Measurements from ENCODE around the gene RBM22. TPM values are rescaled to one million over a fixed set of nuclear protein-coding genes. Genes with fewer than 3 reads are reported as not detected.

RBM22 gene
- total RNA-seq, 6 donors from 2014 or later, result 22.6 to 46.7 (median 37.6) TPM

DNA sequence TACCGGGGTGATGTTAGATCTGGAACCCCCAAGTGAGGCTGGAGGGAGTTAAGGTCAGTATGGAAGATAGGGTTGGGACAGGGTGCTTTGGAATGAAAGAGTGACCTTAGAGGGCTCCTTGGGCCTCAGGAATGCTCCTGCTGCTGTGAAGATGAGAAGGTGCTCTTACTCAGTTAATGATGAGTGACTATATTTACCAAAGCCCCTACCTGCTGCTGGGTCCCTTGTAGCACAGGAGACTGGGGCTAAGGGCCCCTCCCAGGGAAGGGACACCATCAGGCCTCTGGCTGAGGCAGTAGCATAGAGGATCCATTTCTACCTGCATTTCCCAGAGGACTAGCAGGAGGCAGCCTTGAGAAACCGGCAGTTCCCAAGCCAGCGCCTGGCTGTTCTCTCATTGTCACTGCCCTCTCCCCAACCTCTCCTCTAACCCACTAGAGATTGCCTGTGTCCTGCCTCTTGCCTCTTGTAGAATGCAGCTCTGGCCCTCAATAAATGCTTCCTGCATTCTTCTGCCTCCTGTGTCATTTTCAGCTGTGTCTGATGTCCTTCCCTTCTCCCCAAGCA, 42.1 kb downstream of the RBM22 start:
- no peak for TF ChIP-seq POLR2A (IDR thresholded peaks at IDR 0.05)
- no peak for TF ChIP-seq POLR2AphosphoS5 (IDR thresholded peaks at IDR 0.05)
- no peak for TF ChIP-seq EP300 (IDR thresholded peaks at IDR 0.05)
- TF ChIP-seq, protein P1, sequence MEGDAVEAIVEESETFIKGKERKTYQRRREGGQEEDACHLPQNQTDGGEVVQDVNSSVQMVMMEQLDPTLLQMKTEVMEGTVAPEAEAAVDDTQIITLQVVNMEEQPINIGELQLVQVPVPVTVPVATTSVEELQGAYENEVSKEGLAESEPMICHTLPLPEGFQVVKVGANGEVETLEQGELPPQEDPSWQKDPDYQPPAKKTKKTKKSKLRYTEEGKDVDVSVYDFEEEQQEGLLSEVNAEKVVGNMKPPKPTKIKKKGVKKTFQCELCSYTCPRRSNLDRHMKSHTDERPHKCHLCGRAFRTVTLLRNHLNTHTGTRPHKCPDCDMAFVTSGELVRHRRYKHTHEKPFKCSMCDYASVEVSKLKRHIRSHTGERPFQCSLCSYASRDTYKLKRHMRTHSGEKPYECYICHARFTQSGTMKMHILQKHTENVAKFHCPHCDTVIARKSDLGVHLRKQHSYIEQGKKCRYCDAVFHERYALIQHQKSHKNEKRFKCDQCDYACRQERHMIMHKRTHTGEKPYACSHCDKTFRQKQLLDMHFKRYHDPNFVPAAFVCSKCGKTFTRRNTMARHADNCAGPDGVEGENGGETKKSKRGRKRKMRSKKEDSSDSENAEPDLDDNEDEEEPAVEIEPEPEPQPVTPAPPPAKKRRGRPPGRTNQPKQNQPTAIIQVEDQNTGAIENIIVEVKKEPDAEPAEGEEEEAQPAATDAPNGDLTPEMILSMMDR (IDR thresholded peaks at IDR 0.05), result no peak
- H3K27ac ChIP-seq, result peak overlapping the region in 3 of 4 donors; percentile 22 to 82 (median 64)
- DNase-seq, result no peak
- ATAC-seq (ENCODE audit: low FRiP score in 2 of 2), result no peak
- no peak overlapping the region for H3K4me3 ChIP-seq
- 49 to 69% methylated on average over 3 of the region's 3 CpGs for WGBS, 2 donors
- no peaks in the 10 kb centered on the region for H3K36me3 ChIP-seq
- peaks cover 15 to 33% (median 21%) of the 10 kb centered on the region in 4 donors for H3K4me1 ChIP-seq
- no peaks in the 10 kb centered on the region for H3K9me3 ChIP-seq
- H3K27me3 ChIP-seq, result no peaks in the 10 kb centered on the region

DNA sequence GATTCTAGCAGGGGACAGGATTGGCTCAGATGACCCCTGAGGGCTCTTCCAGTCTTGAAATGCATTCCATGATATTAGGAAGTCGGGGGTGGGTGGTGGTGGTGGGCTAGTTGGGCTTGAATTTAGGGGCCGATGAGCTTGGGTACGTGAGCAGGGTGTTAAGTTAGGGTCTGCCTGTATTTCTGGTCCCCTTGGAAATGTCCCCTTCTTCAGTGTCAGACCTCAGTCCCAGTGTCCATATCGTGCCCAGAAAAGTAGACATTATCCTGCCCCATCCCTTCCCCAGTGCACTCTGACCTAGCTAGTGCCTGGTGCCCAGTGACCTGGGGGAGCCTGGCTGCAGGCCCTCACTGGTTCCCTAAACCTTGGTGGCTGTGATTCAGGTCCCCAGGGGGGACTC, 42.7 kb downstream of the RBM22 start:
- no peak for TF ChIP-seq POLR2A (IDR thresholded peaks at IDR 0.05)
- TF ChIP-seq, protein P1 (IDR thresholded peaks at IDR 0.05), result no peak
- TF ChIP-seq POLR2AphosphoS5 (IDR thresholded peaks at IDR 0.05), result no peak
- TF ChIP-seq EP300 (IDR thresholded peaks at IDR 0.05), result no peak
- DNase-seq (no peak), ATAC-seq (ENCODE audit: low FRiP score in 2 of 2) (no peak)
- Histone ChIP-seq H3K4me3 (no peak overlapping the region), H3K27me3 (no peaks in the 10 kb centered on the region), H3K4me1 (peaks cover 15 to 35% (median 21%) of the 10 kb centered on the region in 4 donors), H3K36me3 (peaks cover 0 to 3% (median 0%) of the 10 kb centered on the region in 4 donors), H3K9me3 (no peaks in the 10 kb centered on the region), H3K27ac (peak overlapping the region in 3 of 4 donors; percentile 22 to 82 (median 71))
- 87 to 96% methylated on average over 4 of the region's 4 CpGs for WGBS, 2 donors

DNA sequence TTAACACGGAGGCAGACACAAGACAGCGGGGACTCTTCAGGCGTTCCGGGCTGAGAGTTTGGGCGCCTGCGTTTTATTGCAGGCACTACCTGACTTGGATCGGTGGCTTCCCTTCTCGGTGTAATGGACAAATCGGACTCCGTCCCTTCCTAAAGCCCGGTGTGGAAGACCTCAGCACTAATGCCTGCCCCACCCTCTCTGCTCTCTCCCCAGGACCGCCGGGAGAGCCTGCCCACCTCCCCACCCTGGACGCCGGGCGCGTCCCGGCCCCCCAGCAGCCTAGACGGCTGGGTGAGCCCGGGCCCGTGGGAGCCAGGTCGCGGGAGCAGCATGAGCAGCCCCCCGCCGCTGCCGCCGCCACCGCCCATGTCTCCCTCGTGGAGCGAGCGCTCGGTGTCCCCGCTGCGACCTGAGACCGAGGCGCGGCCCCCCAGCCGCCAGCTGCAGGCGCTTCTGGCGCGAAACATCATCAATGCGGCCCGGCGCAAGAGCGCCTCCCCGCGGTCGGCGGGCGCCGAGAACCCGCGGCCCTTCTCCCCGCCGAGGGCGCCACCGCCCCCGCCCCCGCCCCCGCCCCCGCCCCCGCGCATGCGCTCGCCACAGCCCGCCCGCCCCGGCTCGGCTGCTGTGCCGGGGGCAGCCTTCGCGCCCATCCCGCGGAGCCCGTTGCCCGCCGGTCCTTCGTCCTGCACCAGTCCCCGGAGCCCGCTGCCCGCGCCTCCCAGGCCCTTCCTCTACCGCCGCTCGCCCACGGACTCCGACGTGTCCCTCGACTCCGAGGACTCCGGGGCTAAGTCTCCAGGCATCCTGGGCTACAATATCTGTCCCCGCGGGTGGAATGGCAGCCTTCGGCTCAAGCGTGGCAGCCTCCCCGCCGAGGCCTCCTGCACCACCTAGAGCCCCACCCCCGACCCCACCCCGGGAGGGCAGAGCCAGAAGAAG, 44.4 kb downstream of the RBM22 start:
- Histone ChIP-seq H3K36me3 (peaks cover 0 to 15% (median 2%) of the 10 kb centered on the region in 4 donors), H3K4me3 (peak overlapping the region; percentile 12 to 58 (median 49)), H3K27me3 (no peaks in the 10 kb centered on the region), H3K9me3 (no peaks in the 10 kb centered on the region), H3K27ac (peak overlapping the region; percentile 53 to 82 (median 76)), H3K4me1 (peaks cover 15 to 42% (median 21%) of the 10 kb centered on the region in 4 donors)
- ATAC-seq (ENCODE audit: low FRiP score in 2 of 2) (peak; percentile 48 to 83), DNase-seq (peak; percentile 79 to 97)
- WGBS, 2 donors, result 11 to 17% methylated on average over 17 to 19 of the region's 99 CpGs
- TF ChIP-seq POLR2AphosphoS5 (IDR thresholded peaks at IDR 0.05) (peak in 1 of 2 donors; percentile 5), POLR2A (IDR thresholded peaks at IDR 0.05) (no peak)
- TF ChIP-seq, protein P1 (IDR thresholded peaks at IDR 0.05), result peak; percentile 76 to 92 (median 84)

DNA sequence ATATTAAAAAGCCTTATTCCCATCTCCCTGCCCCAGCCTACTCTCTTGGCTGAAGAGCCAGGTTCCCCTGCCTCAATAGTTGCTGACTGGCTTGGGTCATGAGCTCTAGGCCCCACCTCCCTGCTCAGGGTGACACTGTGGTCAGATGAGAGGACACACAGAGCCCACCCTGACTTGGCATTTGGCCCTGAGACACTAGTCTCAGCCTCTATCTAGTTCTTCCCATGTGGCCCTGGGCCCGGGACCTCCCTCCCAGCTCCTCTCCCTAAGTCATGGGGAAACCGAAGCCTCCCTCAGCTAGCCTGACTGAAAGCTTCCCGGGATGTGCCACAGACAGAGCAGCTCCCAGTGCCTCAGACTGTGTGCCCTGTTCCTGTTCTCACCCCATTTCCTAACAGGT, 45.6 kb downstream of the RBM22 start:
- ATAC-seq (ENCODE audit: low FRiP score in 2 of 2), result no peak
- Histone ChIP-seq H3K27ac (peak overlapping the region in 2 of 4 donors; percentile 2 to 64), H3K27me3 (no peaks in the 10 kb centered on the region)

More for the DNA sequence above, 45.6 kb downstream of the RBM22 start:
- no peaks in the 10 kb centered on the region for H3K9me3 ChIP-seq
- no peak for DNase-seq
- H3K4me1 ChIP-seq, result peaks cover 11 to 38% (median 16%) of the 10 kb centered on the region in 4 donors
- 77 to 83% methylated on average over 3 of the region's 3 CpGs for WGBS, 2 donors
- TF ChIP-seq POLR2AphosphoS5 (IDR thresholded peaks at IDR 0.05), result no peak
- peaks cover 0 to 27% (median 12%) of the 10 kb centered on the region in 4 donors for H3K36me3 ChIP-seq
- no peak overlapping the region for H3K4me3 ChIP-seq
